Thyroid gland (tissue), 4 donors: ENCODE results near the gene SELENOF.

Source experiments
- POLR2A ChIP-seq, 2 donors: fragments of 450-650 bp; IDR thresholded peaks; one replicate each; pipeline ENCODE4 v1.6.1; 2017; ENCODE audit warnings: antibody characterized with exemption in 2 of 2, mild to moderate bottlenecking in 2 of 2, moderate library complexity in 1 of 2
- TF ChIP-seq, protein P1 (sequence below), 6 experiments: fragments of 200-600 bp in 3 of 6; fragments of 450-650 bp in 3 of 6; sonication (generic) in 3 of 6; IDR thresholded peaks; one replicate each; pipeline ENCODE4 v1.5.1; 2016 to 2019; ENCODE audit warnings: antibody characterized with exemption in 6 of 6, mild to moderate bottlenecking in 2 of 6, inconsistent platforms in 1 of 6, moderate library complexity in 1 of 6

DNA sequence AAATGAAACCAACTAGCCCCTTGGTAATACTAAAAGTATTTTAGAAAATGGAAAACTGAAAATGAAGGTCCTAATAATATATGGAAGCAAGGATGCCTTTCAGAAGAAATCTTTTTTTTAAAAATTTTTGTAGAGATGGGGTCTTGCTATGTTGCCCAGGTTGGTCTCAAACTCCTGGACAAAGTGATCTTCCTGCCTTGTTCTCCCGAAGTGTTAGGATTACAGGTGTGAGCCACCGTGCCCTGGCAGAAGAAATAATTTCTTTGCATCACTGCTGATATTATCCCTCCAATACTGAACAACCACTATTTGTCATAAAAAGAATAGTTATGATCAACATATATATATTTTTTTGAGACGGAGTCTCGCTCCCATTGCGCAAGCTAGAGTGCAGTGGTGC is 25.6 kb downstream of the SELENOF start:
- TF ChIP-seq, protein P1, sequence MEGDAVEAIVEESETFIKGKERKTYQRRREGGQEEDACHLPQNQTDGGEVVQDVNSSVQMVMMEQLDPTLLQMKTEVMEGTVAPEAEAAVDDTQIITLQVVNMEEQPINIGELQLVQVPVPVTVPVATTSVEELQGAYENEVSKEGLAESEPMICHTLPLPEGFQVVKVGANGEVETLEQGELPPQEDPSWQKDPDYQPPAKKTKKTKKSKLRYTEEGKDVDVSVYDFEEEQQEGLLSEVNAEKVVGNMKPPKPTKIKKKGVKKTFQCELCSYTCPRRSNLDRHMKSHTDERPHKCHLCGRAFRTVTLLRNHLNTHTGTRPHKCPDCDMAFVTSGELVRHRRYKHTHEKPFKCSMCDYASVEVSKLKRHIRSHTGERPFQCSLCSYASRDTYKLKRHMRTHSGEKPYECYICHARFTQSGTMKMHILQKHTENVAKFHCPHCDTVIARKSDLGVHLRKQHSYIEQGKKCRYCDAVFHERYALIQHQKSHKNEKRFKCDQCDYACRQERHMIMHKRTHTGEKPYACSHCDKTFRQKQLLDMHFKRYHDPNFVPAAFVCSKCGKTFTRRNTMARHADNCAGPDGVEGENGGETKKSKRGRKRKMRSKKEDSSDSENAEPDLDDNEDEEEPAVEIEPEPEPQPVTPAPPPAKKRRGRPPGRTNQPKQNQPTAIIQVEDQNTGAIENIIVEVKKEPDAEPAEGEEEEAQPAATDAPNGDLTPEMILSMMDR (IDR thresholded peaks at IDR 0.05) = no peak
- no peak for TF ChIP-seq POLR2A (IDR thresholded peaks at IDR 0.05)
